GM19240 (cell line): ENCODE results near the gene ABLIM3.
"Not testable (repeated sequence)": the region's sequence is repeated elsewhere in the genome, so short reads cannot be mapped to it uniquely, and the experiment has no call there.

ENCODE experiments used
- DNase-seq: peaks from one replicate; pipeline ENCODE4 v3.0.0; 2011; ENCODE audit warnings: low spot score; ENCODE audit not compliant: insufficient read length

ABLIM3 gene

GRCh38 chr5:149187617-149188016 lies 46.3 kb downstream of the ABLIM3 start:
- DNase-seq = not testable (repeated sequence)

- DNase-seq = no peak
Measured at GRCh38 chr5:149188383-149188782, 47.1 kb downstream of the ABLIM3 start.

GRCh38 chr5:149195337-149195887 lies 54.1 kb downstream of the ABLIM3 start:
- DNase-seq = no peak

GRCh38 chr5:149195962-149196361 lies 54.7 kb downstream of the ABLIM3 start:
- no peak for DNase-seq

DNA sequence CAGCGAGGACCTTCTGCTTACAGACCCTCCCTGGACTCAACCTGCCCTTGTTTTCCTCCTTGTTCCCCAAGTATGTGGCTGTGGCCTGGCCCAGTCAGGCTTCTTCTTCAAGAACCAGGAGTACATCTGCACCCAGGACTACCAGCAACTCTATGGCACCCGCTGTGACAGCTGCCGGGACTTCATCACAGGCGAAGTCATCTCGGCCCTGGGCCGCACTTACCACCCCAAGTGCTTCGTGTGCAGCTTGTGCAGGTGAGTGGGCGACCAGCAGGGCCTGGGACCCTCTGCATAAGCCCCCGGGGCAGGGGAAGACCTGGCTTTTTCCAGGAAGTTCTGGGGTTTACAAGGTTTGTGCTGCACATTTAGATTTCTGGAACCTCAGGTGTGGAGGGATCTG lies 56.9 kb downstream of the ABLIM3 start:
- DNase-seq = no peak

- DNase-seq = no peak
Measured at GRCh38 chr5:149200355-149200754, 59.1 kb downstream of the ABLIM3 start.

DNA sequence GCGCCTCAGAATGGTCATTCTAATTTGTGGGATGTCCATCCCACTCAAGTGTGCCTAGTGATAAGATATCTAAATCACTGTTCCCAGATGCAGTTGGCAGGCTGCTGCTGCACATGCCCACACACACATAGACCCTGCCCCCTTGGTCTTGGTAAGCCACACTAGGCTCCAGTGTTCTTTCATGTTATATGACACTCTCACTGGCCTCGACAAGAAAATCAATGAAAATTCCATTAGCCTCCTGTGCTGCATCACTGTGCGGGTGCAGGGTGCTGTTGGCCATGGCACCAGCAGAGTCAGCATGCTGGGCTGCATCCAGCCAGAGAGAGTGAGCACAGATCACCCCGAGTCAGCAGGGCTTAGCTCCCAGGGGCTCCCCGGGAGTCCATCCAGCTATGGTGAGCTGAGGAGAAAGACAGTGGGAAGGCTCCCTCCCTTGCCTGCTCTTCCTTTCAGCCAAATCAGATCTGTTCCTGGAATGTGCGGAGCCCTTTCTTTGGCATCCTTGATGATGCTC lies 59.9 kb downstream of the ABLIM3 start:
- DNase-seq = no peak

GRCh38 chr5:149202910-149203451 lies 61.7 kb downstream of the ABLIM3 start:
- DNase-seq = no peak

DNA sequence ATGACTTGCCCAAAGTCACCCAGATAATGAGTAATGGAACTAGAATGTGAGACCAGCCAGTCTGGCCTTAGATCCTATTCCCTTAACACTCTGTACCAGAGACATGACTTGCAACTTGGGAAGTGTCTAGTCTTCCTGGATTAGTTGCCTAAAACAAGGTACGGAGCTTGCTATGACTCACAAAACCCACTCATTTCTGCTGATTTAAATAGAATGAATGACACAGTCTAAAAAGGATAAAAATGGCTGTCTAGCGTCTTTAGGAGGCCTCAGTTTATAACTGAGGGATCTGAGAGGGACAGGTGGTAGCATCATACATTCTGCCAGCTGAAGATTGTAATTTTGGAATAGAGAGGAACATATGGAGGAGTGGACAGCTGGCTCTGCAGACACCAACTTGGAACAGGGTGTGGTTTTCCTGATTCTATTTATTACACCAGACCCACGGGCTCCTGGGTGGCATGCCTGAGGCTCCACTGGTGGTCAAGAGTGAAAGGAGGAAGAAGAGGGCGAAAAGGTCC lies 62.7 kb downstream of the ABLIM3 start:
- no peak for DNase-seq

GRCh38 chr5:149205625-149206523 lies 64.6 kb downstream of the ABLIM3 start:
- DNase-seq = no peak

DNA sequence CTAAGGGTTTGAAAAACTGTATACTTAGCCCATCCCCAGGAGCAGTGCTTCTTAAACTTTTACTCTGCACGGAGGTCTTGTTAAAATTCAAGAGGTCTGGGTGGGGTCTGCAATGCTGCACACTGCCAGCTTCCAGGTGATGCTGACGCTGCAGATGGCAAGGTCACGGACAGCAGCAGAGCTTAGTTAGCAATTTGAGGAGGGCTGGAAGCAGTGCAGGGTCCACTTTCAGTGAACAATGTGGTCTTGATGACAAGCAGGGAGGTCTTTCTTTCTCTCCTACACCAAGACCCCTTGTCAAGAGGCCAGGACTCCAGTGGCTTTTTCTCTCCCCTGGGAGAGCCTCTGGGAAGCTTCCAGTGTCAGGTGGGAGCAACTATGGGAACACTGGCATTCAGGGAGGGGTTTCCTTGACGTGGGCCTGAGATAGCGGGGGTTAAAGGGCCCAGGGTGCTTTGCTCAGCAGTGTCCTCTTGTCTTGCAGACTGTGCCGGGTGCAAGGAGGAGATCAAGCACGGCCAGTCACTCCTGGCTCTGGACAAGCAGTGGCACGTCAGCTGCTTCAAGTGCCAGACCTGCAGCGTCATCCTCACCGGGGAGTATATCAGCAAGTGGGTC lies 65.3 kb downstream of the ABLIM3 start:
- no peak for DNase-seq

- no peak for DNase-seq
Measured at GRCh38 chr5:149207831-149208230, 66.5 kb downstream of the ABLIM3 start.

- no peak for DNase-seq
Measured at GRCh38 chr5:149210225-149210624, 68.9 kb downstream of the ABLIM3 start.

DNA sequence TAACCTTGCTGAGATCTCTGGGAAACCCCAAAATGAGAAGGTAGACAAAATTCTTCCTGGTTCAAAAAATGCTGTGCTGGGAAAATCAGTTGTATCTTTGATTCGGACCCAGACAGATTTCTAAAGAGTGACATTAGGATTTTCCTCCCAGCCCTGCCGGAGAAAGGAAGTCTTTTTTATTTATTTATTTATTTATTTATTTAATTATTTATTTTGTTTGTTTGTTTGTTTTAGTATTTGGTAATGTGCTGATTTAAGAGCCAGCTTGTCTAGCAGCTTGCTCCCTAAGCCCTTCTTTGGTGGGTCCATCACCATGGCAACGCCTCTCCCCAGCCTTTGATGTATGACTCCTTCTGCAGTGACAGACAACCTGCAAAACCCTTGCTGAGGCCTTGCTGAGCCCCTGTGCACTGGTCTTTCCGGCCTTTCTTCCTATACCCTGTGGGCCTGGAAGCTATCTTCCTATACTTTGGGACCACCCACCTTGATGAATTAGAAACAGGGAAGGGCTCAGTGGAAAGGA lies 69.7 kb downstream of the ABLIM3 start:
- DNase-seq = no peak

DNA sequence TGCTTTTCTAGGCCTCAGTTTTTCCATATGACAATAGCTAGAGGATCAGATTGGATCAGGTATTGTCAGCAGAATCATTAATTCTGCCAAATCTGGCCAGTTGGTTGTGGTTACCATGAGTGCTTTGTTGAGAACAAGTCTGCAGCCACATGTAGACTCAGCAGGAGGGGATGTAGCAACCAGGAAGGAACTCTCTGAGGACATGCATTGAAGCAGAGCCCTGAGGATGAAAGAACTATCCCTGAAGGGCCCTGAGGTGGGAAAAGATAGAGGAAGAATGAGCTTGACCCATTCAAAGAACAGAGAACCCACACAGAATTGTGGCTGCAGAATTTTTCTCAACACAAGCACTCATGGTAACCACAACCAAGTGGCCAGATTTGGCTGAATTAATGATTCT lies 70.3 kb downstream of the ABLIM3 start:
- no peak for DNase-seq

GRCh38 chr5:149212198-149212951 lies 71.1 kb downstream of the ABLIM3 start:
- no peak for DNase-seq

DNA sequence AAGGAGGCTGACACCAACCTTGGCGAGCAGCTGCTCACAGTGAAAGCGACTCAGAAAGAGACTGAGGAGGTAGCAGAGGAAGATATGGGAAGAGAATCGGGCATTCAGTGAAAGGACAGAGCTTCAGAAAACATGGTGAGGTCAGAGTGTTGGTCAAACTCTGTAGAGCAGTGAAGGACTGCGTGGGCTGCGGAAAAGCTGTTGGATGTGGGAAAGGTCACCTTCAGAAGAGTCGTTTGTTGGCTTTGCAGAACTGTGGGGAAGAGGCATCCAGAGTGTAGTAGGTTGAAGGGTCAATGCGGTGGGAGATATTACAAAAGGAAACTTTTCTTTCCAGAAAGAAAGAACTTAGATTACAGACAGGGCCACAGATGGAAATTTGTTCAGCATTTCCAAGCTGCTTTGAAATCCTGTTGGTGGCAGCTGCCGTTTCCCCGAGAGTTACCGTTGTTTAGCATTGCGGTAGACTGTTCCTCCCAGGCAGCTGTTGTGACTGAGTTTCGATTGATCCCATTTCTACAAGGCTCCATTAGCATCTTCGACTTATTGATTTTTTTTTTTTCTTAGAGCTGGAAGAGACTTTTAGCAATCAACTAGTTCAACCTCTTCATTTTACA lies 72.1 kb downstream of the ABLIM3 start:
- no peak for DNase-seq

- no peak for DNase-seq
Measured at GRCh38 chr5:149215478-149216090, 74.3 kb downstream of the ABLIM3 start.

DNA sequence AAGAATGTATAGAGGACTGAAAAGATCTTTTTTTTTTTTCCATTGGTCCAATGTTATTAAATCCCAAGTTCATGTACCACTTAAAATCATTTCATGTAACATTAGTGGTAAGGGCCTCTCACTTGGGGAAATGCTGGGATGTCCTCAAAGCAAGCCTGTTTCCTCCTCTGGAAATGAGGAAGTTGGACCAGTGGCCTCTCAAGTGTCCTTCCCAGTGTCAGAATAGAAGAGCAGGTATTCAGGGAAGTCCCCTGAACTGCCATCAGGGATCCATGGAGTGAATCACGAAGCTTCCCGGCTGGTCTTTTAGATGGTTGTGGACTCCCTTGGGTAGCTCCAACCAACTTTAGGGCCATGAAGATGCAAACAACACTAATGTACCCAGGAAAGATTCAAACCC lies 75.2 kb downstream of the ABLIM3 start:
- DNase-seq = no peak
